Pancreas (tissue), 10 donors: ENCODE data around the gene COX6B2. TPM values are rescaled to one million over a fixed set of nuclear protein-coding genes. Genes with fewer than 3 reads are reported as not detected.

Experiments used
- ATAC-seq, 4 donors: fragments of 200-7000 bp; cut with Tn5 transposase; one replicate each; pipeline versions ENCODE4 v1.8.0 to v1.9.1; 2020; ENCODE audit warnings: mild to moderate bottlenecking in 4 of 4, moderate library complexity in 4 of 4
- DNase-seq, 6 donors: peaks; one replicate each; pipeline ENCODE4 v3.0.0-alpha.2; 2020
- FAIRE-seq: peaks from 2 replicates; lab custom pipeline; 2012; peaks lifted over from hg19 to GRCh38; lab: Jason Lieb, UNC
- H3K27ac ChIP-seq, 4 donors: fragments of 200-600 bp; sonication (generic); 1 replicate in 3 of 4; 2 replicates in 1 of 4; pipeline versions ENCODE4 v1.5.0 to v1.8.0; 2020
- H3K27me3 ChIP-seq, 4 donors: fragments of 200-600 bp; one replicate each; pipeline ENCODE4 v1.8.0; 2021
- H3K36me3 ChIP-seq, 3 donors: fragments of 200-600 bp; sonication (generic) in 1 of 3; one replicate each; pipeline versions ENCODE4 v1.5.0 to v1.8.0; 2020 to 2021
- H3K4me1 ChIP-seq, 3 donors: fragments of 200-600 bp; one replicate each; pipeline ENCODE4 v1.8.0; 2021
- H3K4me3 ChIP-seq, 4 donors: fragments of 200-600 bp; sonication (generic) in 2 of 4; one replicate each; pipeline versions ENCODE4 v1.5.0 to v1.8.0; 2020 to 2021
- H3K9me3 ChIP-seq, 4 donors: fragments of 200-600 bp; one replicate each; pipeline ENCODE4 v1.8.0; 2021
- CTCF ChIP-seq, 4 donors: fragments of 200-600 bp; sonication (generic) in 3 of 4; IDR thresholded peaks; one replicate each; pipeline versions ENCODE4 v1.5.0 to v1.8.0; 2021; ENCODE audit warnings: antibody characterized with exemption in 4 of 4
- WGBS, 2 donors: extraction: QIAGEN DNeasy Blood & Tissue Kit; methylation state at CpG; one replicate each; pipeline ENCODE4 v1.1.7; 2013; 5-methylcytosine and 5-hydroxymethylcytosine counted together
- intact Hi-C, 3 donors: fragments of 100-400 bp; cut with DNase I; formaldehyde crosslinking; loops; one replicate each; pipeline versions ENCODE4 v1.11.1 to v1.14.2; 2022
- polyA plus RNA-seq, 2 donors: library from polyadenylated mRNA; stranded (reverse); fragments of 200-250 nt; gene quantifications; one replicate each; pipeline ENCODE4 v1.2.3, GENCODE V29; 2013
- total RNA-seq, 6 donors: library from RNA; stranded (reverse); fragmentation: NEBNext Ultra II Directional in 4 of 6; extraction: Animal tissue kit (Norgen Biotek cat#: 25700) in 4 of 6; gene quantifications; one replicate each; pipeline versions ENCODE4 v1.2.1 to v1.2.4, GENCODE V29; 2021 to 2023
- donor health status: healthy with polysubstance abuse.
- donor health status: DM: no; HTN: no; CAD: no; lungs with moderate emphysema.
- donor health status: DM: no; HTN: no; CAD: no.
- donor health status: control.
- donor health status: control.
- donor health status: Bipolar disorder and iron deficiency.
- donor health status: DM: yes; HTN: yes; CAD: no.
- donor health status: DM: no; HTN: no; CAD: no.
- donor health status: DM: no; HTN: no; CAD: no.
- donor health status: DM: yes; HTN: yes; CAD: no.

The COX6B2 gene
- total and polyA plus RNA-seq, 8 donors, result 0.28 to 0.62 (median 0.42) TPM; not detected in 5

- FAIRE-seq, result no peak
- Histone ChIP-seq H3K27me3 (no peaks in the 10 kb centered on the region), H3K27ac (no peak overlapping the region), H3K9me3 (no peaks in the 10 kb centered on the region), H3K4me3 (no peak overlapping the region), H3K36me3 (no peaks in the 10 kb centered on the region), H3K4me1 (no peaks in the 10 kb centered on the region)
- intact Hi-C loops, result no loop called here
- TF ChIP-seq CTCF (IDR thresholded peaks at IDR 0.05), result no peak
- ATAC-seq, result no peak
- 39 to 44% methylated on average over 8 to 12 of the region's 12 CpGs for WGBS, 2 donors
- no peak for DNase-seq
Measured at GRCh38 chr19:55322204-55322885, 32.2 kb downstream of the COX6B2 start.

- Histone ChIP-seq H3K9me3 (no peaks in the 10 kb centered on the region), H3K27me3 (no peaks in the 10 kb centered on the region), H3K4me3 (no peak overlapping the region), H3K4me1 (no peaks in the 10 kb centered on the region), H3K27ac (no peak overlapping the region), H3K36me3 (no peaks in the 10 kb centered on the region)
- WGBS, 2 donors, result 59 to 65% methylated on average over 9 of the region's 9 CpGs
- no peak for TF ChIP-seq CTCF (IDR thresholded peaks at IDR 0.05)
- no peak for ATAC-seq
- DNase-seq, result no peak
- intact Hi-C loops, result no loop called here
- no peak for FAIRE-seq
Measured at GRCh38 chr19:55321466-55322137, 32.9 kb downstream of the COX6B2 start.

- Histone ChIP-seq H3K27me3 (no peaks in the 10 kb centered on the region), H3K36me3 (no peaks in the 10 kb centered on the region), H3K9me3 (no peaks in the 10 kb centered on the region), H3K27ac (no peak overlapping the region), H3K4me3 (no peak overlapping the region), H3K4me1 (no peaks in the 10 kb centered on the region)
- DNase-seq (no peak), FAIRE-seq (no peak), ATAC-seq (no peak)
- intact Hi-C loops, result no loop called here
- 74 to 79% methylated on average over 8 of the region's 8 CpGs for WGBS, 2 donors
- no peak for TF ChIP-seq CTCF (IDR thresholded peaks at IDR 0.05)
Measured at GRCh38 chr19:55320844-55321419, 33.6 kb downstream of the COX6B2 start.

- H3K4me1 ChIP-seq, result no peaks in the 10 kb centered on the region
- no peaks in the 10 kb centered on the region for H3K9me3 ChIP-seq
- ATAC-seq (peak in 3 of 4 donors; percentile 61 to 93 (median 68)), DNase-seq (peak in 1 of 6 donors; percentile 26), FAIRE-seq (no peak)
- TF ChIP-seq CTCF (IDR thresholded peaks at IDR 0.05), result no peak
- 17 to 19% methylated on average over 21 of the region's 21 CpGs for WGBS, 2 donors
- no peak overlapping the region for H3K27ac ChIP-seq
- H3K4me3 ChIP-seq, result no peak overlapping the region
- intact Hi-C loops, result no loop called here
- H3K36me3 ChIP-seq, result no peaks in the 10 kb centered on the region
- H3K27me3 ChIP-seq, result no peaks in the 10 kb centered on the region
Measured at GRCh38 chr19:55319785-55320184, 34.7 kb downstream of the COX6B2 start.
